Measurements from ENCODE around the gene LRRC17.

LRRC17 gene

GRCh38 chr7:102979670-102980069 lies 66.9 kb downstream of the LRRC17 start:
- H3K79me2 ChIP-seq (ENCODE audit: control insufficient read depth, low read length) = no peaks in the 10 kb centered on the region
- H3K4me3 ChIP-seq (ENCODE audit: low read length) = no peak overlapping the region
- TF ChIP-seq EZH2phosphoT487 (IDR thresholded peaks at IDR 0.05; ENCODE audit: borderline replicate concordance, low read length) = no peak
- TF ChIP-seq CTCF (IDR thresholded peaks at IDR 0.05; ENCODE audit: low read depth, low read length, poor library complexity, severe bottlenecking) = no peak
- no peak overlapping the region for H3K4me2 ChIP-seq (ENCODE audit: low read length)
- H4K20me1 ChIP-seq (ENCODE audit: control insufficient read depth, insufficient read depth, low read depth, low read length) = no peaks in the 10 kb centered on the region
- no peak overlapping the region for H3K27ac ChIP-seq (ENCODE audit: low read depth, low read length)
- no peaks in the 10 kb centered on the region for H3K27me3 ChIP-seq (ENCODE audit: control insufficient read depth, low read length)
- peaks cover 7% of the 10 kb centered on the region for H3K4me1 ChIP-seq (ENCODE audit: control insufficient read depth, low read length)
- H3K9me2 ChIP-seq (replicated peaks; ENCODE audit: control insufficient read depth, low read length) = no peaks in the 10 kb centered on the region
- H3K9me3 ChIP-seq (ENCODE audit: control insufficient read depth, insufficient read depth, low read length) = no peaks in the 10 kb centered on the region
- no peaks in the 10 kb centered on the region for H3F3A ChIP-seq (ENCODE audit: control insufficient read depth, insufficient read depth)
- H3K36me3 ChIP-seq (ENCODE audit: control insufficient read depth, low read length) = no peaks in the 10 kb centered on the region

- no peak overlapping the region for H3K4me2 ChIP-seq (ENCODE audit: low read length)
- H3K36me3 ChIP-seq (ENCODE audit: control insufficient read depth, low read length) = no peaks in the 10 kb centered on the region
- H3K4me1 ChIP-seq (ENCODE audit: control insufficient read depth, low read length) = no peaks in the 10 kb centered on the region
- no peaks in the 10 kb centered on the region for H4K20me1 ChIP-seq (ENCODE audit: control insufficient read depth, insufficient read depth, low read depth, low read length)
- H3K9me2 ChIP-seq (replicated peaks; ENCODE audit: control insufficient read depth, low read length) = no peaks in the 10 kb centered on the region
- TF ChIP-seq CTCF (IDR thresholded peaks at IDR 0.05; ENCODE audit: low read depth, low read length, poor library complexity, severe bottlenecking) = no peak
- no peak for TF ChIP-seq EZH2phosphoT487 (IDR thresholded peaks at IDR 0.05; ENCODE audit: borderline replicate concordance, low read length)
- H3K4me3 ChIP-seq (ENCODE audit: low read length) = no peak overlapping the region
- no peaks in the 10 kb centered on the region for H3F3A ChIP-seq (ENCODE audit: control insufficient read depth, insufficient read depth)
- H3K9me3 ChIP-seq (ENCODE audit: control insufficient read depth, insufficient read depth, low read length) = no peaks in the 10 kb centered on the region
- no peaks in the 10 kb centered on the region for H3K27me3 ChIP-seq (ENCODE audit: control insufficient read depth, low read length)
- no peaks in the 10 kb centered on the region for H3K79me2 ChIP-seq (ENCODE audit: control insufficient read depth, low read length)
- no peak overlapping the region for H3K27ac ChIP-seq (ENCODE audit: low read depth, low read length)
These were observed 68.7 kb downstream of the LRRC17 start for GRCh38 chr7:102981451-102981850.

GRCh38 chr7:102982235-102982634 lies 69.4 kb downstream of the LRRC17 start:
- Histone ChIP-seq H3K79me2 (ENCODE audit: control insufficient read depth, low read length) (no peaks in the 10 kb centered on the region), H3K4me2 (ENCODE audit: low read length) (no peak overlapping the region), H3K27ac (ENCODE audit: low read depth, low read length) (no peak overlapping the region), H3K36me3 (ENCODE audit: control insufficient read depth, low read length) (no peaks in the 10 kb centered on the region), H3K27me3 (ENCODE audit: control insufficient read depth, low read length) (no peaks in the 10 kb centered on the region), H3K4me1 (ENCODE audit: control insufficient read depth, low read length) (no peaks in the 10 kb centered on the region), H4K20me1 (ENCODE audit: control insufficient read depth, insufficient read depth, low read depth, low read length) (no peaks in the 10 kb centered on the region), H3K4me3 (ENCODE audit: low read length) (no peak overlapping the region), H3K9me3 (ENCODE audit: control insufficient read depth, insufficient read depth, low read length) (no peaks in the 10 kb centered on the region), H3K9me2 (replicated peaks; ENCODE audit: control insufficient read depth, low read length) (no peaks in the 10 kb centered on the region), H3F3A (ENCODE audit: control insufficient read depth, insufficient read depth) (no peaks in the 10 kb centered on the region)
- TF ChIP-seq EZH2phosphoT487 (IDR thresholded peaks at IDR 0.05; ENCODE audit: borderline replicate concordance, low read length) = no peak
- TF ChIP-seq CTCF (IDR thresholded peaks at IDR 0.05; ENCODE audit: low read depth, low read length, poor library complexity, severe bottlenecking) = no peak

- H3K27ac ChIP-seq (ENCODE audit: low read depth, low read length) = no peak overlapping the region
- H3K27me3 ChIP-seq (ENCODE audit: control insufficient read depth, low read length) = no peaks in the 10 kb centered on the region
- no peaks in the 10 kb centered on the region for H3F3A ChIP-seq (ENCODE audit: control insufficient read depth, insufficient read depth)
- no peak for TF ChIP-seq CTCF (IDR thresholded peaks at IDR 0.05; ENCODE audit: low read depth, low read length, poor library complexity, severe bottlenecking)
- no peak for TF ChIP-seq EZH2phosphoT487 (IDR thresholded peaks at IDR 0.05; ENCODE audit: borderline replicate concordance, low read length)
- H3K36me3 ChIP-seq (ENCODE audit: control insufficient read depth, low read length) = no peaks in the 10 kb centered on the region
- no peaks in the 10 kb centered on the region for H3K9me2 ChIP-seq (replicated peaks; ENCODE audit: control insufficient read depth, low read length)
- no peaks in the 10 kb centered on the region for H3K4me1 ChIP-seq (ENCODE audit: control insufficient read depth, low read length)
- H3K4me3 ChIP-seq (ENCODE audit: low read length) = no peak overlapping the region
- H3K4me2 ChIP-seq (ENCODE audit: low read length) = no peak overlapping the region
- H3K79me2 ChIP-seq (ENCODE audit: control insufficient read depth, low read length) = no peaks in the 10 kb centered on the region
- H4K20me1 ChIP-seq (ENCODE audit: control insufficient read depth, insufficient read depth, low read depth, low read length) = no peaks in the 10 kb centered on the region
- no peaks in the 10 kb centered on the region for H3K9me3 ChIP-seq (ENCODE audit: control insufficient read depth, insufficient read depth, low read length)
These were observed 70.8 kb downstream of the LRRC17 start for GRCh38 chr7:102983602-102984001.

Measured in DOHH2 (cell line).